Fibroblast of skin of left biceps (primary cell): ENCODE measurements around the gene LENG1.

Experiments used
- DNase-seq, 2 experiments: peaks; one replicate each; pipeline ENCODE4 v3.0.0-alpha.2; 2013; ENCODE audit warnings: low read depth in 2 of 2

LENG1 gene

DNA sequence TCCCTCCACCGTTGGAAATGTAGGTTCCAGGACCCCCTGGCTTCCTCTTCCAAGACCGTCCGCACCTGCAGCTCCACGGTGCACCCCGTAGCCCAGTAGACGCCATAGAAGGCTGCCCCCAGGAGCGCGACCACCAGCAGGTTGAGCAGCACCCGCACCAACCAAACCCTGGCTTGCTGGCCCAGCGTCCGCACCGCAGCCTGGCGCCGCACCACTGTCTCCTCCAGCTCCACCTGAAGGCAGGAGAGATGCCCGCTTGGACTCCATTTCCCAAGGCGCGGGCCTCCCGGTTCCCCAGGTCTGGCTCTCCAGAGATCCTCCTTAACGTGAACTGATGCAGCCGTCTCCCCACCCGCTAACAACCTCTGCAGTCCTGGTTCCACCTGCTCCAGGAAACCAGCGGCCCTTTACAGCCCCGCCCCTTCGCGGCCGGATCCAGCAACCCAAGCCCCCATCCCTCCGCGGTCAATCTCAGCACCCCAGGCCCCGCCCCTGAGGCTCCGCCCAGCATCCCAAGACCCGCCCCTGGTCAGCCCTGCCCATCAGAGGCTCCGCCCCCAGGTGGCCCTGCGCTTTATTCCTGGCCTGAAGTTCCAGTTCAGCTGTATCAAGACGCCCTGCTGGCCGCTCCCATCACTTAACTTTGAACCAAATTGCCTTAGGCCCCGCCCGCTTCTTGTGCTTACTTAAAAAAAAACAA lies 5.0 kb upstream of the LENG1 start:
- no peak for DNase-seq

DNA sequence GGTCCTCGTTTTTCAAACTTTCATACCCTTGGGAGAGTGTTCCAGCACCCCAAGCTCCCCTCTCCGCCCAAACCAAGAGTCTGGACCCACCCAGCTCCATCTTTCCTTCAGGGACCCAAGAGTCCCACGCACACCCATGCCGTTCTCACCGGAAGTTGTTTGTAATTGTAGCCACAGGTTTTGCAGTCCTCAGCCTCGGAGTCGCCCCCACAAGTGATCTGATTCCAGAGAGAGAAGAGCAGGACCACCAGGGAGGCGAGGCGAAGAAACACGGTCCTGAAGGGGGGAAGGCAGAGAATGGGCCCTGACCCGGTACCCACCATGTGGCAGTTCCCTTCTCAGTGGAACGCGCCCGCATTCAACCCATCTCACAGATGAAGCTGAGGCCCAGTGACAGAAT lies 3.4 kb upstream of the LENG1 start:
- DNase-seq = no peak

DNA sequence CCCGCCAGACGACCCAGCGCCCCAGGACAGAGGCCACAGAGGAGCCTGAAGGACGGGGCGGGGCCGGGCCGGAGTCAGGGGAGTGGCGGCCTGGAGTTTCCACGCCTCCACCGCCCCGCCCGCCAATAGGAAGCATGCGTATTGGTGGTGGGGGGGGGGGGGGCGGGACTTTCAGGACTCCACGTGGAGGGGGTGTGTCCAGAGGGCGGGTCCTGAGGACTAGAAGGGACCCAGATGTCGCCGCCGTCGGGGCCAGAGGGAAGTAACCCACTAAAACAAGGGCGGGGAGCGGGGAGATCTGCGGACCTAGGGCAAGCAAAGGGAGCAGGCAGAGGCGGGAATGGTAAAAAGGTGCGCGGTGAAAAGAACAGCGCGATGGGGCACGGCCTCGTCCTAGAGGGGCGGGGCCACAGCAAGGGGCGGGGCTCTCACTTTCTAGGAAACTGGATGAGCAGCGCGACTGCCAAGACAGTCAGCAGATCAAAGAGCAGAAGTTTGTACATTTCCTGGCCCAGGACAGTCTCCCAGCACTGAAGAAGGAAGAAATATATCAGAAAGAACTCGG lies 2.8 kb upstream of the LENG1 start:
- DNase-seq = no peak

DNA sequence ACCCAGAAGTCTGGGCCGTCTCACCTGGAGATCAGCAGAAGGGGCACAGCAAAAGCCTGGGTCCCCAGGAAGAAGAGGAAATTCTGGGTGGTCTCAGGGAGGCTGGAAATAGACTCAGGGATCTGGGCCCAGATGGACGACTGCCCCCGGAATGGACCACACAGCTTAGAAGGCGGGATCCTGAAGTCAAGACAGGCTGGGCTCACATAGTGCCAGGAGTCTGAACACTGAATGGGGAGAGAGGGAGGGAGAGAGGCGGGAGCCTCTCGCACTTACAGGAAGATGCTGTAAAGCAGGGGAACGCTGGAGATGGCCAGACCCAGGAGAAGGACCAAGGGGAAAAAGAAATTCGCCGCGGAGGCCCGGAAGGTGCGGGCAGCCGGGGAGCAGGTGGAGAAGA lies 1.3 kb upstream of the LENG1 start:
- no peak for DNase-seq

DNA sequence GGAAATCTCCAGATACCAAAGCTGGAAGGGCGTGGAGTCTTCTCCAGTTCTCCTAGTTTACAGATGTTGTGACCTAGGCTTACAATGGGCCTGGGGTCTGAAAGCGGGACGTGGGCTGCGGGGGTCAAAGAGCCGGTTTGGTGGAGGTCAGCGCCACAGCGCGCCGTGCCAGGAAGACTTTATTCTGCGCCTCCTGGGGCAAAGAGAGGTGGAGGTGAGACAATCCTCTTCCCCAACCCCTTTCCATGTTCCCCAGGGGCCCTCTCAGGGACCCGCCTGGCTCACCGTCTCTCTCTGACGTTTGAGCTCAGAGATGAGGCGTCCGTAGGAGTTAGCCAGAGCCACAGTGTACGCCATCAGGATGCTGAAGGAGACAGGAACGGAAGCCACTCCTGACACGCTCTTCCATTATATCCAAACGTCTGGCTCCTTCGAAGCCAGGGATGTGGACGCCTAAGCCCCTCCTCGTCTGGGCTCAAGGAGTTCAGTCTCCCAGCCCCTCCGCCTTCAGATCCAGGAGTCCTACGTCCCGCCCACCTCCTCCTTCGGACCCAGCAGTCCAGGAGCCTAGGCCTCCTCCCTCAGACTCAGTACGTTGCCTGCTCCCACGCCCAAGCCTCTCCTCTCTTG lies 776 bp upstream of the LENG1 start:
- DNase-seq = no peak

DNA sequence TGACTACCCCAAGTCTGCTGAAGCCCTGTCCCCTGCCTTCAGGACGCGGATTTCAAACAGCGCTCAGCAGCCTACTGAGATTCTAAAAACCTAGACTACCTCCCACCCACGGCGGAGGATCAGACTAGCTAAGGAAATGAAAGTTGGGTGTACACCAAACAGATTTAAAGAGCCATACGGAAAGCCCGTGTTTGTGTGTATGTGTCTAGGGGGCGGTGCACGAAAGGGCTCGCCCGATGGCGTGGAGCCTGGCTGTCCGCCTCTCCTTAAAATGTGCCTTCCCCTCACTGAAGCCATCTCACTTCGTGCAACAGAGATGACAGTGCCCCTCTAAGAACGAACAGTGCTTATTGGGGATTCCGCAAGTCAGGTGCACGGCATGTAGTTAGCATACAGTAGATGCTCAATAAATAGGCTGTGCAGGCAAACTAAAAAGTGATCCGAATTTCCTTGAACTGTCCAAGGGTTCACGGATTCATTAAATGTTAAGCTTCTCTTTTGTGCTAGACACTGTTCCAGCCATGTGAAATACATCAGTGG lies 639 bp downstream of the LENG1 start:
- no peak for DNase-seq

DNA sequence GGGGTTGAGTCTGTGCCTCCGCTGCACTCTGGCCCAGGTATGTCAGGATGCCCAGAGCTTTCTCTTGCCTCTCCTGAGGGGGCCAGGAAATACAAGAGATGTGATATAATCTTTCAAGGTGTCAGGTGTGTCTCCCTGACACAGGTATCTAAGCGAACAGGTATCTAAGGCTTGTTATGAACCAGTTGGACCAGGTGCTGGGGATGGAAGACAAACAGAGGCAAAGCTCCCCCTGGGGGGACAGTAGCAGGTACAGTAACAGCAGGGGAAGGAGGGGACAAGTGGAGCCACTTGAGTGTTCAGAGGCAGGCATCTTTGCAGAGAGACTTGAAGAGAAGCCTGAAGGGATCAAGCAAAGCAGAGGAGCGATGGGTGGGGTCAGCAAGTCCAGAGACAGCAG lies 2.6 kb downstream of the LENG1 start:
- DNase-seq = no peak

DNA sequence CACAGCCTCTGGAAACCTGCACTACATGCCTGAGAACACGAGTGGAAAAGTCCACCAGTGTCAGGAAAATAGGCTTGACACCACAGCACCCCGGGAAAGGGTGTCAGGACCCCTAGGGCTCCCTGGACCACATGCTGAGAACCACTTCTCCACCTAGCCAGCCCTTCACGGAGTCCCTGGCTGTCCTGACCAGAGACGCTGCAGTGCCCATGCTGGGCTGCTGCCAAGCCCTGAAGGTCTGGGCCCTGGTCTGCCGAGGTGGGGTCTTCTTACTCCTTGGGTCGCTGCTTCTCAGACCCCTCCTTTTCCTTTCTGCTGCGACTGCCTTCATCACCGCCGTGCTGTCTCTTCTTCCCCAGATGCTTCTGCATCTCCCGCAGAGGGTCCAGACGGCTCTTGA lies 3.0 kb downstream of the LENG1 start:
- no peak for DNase-seq

DNA sequence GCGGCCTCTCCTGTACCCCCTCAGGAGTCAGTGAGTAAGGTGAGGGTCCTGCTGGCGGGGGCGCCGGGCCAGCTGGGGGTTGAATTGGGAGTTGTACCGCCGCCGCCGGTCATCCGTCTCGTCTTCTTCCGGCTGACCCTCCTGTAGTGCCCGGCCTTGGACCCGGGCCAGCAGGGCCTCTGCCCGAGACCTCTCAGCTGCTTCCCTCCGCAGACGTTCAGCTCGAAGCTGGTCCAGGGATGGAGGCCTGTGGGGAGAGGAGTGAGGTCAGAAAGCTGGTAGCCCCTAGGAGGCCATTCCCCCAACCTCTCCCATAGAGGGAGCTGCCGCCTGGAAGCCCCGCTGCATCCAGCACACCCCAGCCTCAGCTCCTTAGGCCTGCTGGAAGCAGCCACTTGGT lies 3.8 kb downstream of the LENG1 start:
- DNase-seq = no peak

DNA sequence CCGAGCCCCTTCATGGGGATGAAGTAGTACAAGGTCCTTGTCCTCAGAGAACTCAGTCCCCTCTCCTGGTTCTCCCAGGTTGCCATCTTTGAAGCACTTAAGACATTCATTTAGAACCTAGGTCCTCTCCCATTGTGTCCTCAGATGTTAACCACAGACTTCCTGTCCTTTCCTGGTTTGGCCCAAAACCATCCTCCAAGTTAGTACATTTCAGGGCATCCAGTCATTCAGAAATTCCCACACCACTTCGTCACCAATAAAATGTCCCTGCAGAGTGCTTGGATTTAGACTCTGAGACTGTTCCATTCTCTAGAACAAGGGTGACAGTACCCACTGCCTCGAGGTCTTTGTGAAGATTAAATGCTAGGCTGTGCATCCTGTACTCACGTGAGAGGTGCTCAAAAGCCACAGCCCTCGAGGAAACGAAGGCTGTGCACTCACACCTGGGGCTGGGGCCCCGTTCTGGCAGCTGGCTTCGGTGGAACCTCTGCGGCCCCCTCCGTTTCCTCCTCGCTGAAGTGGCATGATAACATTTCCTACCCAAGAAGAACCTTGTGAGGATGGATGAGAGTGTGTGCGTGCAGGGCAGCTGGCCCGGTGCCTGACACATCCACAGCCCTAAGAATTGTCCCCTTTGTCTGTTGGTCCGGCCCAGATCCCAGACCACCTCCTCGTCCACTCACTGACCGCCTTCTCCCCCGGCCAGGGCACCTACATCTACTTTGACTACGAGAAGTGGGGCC lies 4.7 kb downstream of the LENG1 start:
- no peak for DNase-seq

DNA sequence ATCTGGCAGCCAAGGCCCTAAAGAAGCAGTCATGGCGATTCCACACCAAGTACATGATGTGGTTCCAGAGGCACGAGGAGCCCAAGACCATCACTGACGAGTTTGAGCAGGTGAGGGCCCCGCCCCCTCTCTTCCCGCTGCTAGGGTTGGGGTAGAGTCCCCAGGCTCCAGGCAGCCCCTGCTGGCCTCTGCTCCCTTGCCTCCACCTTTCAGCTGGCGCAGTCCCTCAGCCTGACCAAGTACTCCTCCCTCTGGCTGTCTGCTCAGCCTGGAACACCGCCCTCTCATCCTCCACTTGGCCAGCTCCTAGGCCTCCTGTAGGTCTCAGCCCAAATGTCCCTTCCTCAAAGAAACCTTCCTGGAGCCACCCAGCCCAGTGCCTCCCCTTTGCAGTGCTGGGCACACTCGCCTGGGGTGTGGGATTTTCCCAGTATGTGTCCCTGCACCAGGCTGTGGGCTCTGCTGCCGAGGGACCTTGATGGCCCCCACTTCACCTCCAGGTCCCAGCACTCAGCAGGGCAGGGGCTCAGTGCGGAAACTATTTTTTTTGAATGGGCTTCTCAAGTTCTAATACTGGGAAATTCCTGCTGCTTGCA lies 5.7 kb downstream of the LENG1 start:
- DNase-seq = no peak

DNA sequence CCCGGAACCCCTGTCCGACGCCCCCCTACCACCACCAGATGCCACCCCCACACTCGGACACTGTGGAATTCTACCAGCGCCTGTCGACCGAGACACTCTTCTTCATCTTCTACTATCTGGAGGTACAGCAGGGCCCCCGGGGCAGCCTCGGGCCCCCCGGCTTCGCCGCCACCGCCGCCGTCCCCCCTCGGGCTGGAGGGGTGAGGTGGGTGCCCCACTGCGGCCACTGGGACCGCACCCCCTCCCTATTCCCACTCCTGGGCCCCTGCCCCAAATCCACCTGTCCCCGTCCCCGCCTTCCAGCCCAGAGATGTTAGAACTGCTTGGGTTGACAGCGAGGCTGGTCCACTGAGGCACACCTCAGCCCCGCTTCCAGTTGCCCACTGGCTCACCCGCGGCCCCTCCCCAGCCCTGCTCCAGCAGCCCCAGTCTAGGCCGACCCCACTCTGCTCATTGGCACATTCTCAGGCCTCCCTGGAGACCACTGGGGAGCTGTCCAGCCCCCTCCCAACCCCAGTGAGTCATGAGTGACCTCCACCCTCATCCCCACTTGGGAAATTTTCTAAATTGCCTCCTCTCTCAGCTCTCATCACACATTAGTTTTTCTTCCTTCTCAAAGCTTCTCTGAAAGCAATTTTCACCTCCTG lies 6.5 kb downstream of the LENG1 start:
- no peak for DNase-seq

DNA sequence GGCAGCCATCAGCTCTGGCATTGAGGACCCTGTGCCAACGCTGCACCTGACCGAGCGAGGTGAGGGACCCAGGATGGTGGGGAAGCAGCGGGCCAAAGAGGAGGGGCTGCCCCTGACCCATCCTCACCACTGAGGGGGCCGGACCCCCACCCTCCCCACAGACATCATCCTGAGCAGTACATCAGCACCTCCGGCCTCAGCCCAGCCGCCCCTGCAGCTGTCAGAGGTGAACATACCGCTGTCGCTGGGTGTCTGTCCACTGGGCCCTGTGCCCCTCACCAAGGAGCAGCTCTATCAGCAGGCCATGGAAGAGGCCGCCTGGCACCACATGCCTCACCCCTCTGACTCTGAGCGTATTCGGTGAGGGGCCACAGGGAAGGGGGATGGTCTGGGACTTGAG lies 7.3 kb downstream of the LENG1 start:
- no peak for DNase-seq

DNA sequence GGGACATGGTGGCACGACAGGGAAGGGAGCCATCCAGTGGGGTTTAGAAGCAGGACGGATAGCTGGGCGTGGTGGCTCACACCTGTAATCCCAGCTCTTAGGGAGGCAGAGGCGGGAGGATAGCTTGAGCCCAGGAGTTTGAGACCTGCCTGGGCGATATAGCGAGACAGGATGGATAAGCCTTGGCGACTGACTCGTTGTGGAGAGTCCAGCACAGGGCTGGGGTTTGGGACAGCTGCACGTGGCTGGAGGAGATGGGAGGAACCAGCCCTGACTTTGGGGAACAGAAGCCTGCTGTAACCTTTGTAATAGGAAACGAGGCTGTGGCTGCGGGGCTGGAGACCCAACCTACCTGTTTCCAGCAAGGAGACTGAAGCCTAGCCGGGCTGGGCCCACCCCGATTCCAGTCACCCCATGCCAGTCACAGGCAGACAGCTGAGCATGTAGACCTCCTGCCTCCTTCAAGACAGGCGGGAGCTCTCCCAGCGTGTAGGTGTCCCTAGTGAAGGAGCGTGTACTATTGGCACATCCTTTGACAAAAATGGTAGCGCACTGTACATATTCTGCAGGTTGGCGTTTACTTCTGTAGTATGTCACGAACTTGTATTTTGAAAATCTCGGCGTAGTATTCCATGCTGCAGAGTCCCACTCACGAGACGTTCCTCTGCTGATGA lies 8.0 kb downstream of the LENG1 start:
- no peak for DNase-seq

DNA sequence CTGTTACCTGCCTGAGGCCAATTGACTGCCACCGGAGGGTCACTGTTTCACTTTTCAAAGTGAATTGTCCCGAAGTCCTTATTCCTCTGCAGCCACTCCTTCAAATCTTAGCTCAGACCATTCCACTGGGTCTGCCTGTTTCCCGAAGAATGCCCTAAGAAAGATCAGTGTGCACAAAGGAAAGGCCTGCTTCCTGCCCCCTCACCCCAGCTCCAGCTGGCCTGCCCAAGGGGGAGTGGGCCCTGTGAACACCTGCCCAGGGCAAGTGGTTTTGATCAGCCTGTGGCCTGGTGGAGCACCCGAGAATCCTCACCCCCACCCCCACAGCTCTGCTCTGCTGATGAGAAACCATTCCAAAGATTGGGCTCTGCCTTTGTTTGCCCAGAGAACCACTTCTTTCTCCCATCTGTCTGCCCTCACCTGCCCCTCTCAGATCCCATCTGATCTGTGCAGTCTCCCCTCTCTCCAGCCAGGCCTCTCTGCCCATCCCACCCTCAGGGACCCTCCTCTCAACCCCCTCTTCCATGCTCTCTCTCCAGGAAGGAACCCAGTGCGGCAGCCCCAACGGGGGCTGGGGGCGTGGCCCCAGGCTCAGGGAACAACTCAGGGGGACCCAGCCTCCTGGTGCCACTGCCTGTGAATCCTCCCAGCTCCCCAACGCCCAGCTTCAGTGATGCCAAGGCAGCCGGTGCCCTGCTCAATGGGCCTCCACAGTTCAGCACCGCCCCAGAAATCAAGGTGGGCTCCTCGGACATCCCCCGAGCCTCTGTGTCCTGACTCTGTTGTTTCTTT lies 10.3 kb downstream of the LENG1 start:
- no peak for DNase-seq

DNA sequence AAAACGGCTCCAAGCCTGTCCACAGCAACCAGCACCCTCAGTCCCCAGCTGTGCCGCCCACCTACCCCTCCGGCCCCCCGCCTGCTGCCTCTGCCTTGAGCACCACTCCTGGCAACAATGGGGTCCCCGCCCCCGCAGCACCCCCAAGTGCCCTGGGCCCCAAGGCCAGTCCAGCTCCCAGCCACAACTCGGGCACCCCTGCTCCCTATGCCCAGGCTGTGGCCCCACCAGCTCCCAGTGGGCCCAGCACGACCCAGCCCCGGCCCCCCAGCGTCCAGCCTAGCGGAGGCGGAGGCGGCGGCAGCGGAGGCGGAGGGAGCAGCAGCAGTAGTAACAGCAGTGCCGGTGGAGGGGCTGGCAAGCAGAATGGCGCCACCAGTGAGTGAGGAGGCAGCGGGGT lies 11.4 kb downstream of the LENG1 start:
- no peak for DNase-seq

DNA sequence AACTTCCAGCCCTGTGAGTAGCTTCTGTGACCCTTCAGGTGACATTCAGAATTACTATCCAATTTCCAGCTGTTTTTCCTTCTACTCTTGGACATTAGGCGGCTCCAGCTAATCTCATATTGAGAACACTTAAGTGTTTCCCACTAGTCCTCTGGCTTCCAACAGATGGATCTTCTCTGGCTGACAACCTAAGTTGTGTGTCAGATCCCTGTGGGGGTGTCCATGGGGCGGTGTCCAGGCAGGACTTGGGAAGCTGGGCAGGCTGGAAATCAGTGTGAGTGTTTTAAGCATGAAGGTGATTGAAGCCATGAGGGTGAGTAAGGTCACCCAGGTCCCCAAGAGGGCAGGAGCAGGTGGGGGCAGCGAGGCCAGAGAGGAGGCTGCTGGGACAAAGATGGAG lies 11.8 kb downstream of the LENG1 start:
- no peak for DNase-seq

DNA sequence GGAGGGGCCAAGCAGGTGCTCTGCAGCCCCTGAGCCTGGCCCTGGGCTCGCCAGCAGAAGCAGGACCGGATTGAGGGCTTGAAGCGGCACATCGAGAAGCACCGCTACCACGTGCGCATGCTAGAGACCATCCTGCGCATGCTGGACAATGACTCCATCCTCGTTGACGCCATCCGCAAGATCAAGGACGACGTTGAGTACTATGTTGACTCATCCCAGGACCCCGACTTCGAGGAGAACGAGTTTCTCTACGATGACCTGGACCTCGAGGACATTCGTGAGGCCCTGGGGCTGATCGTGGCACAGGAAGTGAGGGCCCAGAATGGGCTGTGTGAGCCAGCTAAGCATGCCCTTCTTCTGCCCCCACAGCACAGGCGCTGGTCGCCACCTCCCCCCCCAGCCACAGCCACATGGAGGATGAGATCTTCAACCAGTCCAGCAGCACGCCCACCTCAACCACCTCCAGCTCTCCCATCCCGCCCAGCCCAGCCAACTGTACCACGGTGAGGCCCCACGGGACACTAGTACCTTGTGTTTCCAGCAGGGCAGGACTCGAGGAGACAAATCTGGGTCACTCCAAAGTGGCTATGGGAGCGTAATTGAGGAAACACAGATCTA lies 13.9 kb downstream of the LENG1 start:
- no peak for DNase-seq

DNA sequence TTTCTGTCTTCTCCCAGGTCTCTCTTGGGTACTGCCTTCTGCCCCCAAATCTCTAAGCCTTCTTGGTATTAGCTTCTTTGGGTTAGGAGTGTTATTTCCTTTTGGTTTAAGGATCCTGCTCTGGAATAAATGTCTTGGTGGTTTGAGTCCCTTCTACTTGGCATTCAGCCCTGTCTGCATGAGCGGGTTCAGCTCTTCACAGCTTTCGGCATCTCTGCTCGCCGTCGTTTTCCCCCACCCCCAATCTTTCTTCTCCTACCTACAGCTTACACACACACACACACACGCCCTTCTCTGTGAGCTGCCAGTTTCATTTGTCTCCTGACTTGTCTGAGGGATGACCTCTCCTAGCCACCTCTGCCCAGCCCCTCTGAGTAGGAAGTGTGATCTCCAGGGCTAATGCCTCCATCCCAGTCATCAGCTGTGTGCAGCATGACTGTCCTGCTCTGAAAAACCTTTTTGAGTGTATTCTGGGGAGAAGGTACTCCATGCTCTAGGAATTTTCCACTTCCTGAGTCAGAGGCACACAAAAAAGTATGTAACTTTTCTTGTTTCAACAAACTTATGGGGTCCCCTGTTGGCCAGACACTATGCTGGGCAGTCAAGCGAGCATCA lies 17.2 kb downstream of the LENG1 start:
- DNase-seq = no peak
